HL-60 (cell line): ENCODE measurements around the gene ADO.

Source experiments
- DNase-seq, 2 experiments: peaks; one replicate each; pipeline ENCODE4 v3.0.0-alpha.2; 2010 to 2020; ENCODE audit warnings: low read depth in 1 of 2, low spot score in 1 of 2
- H3K27ac ChIP-seq: fragments of 250-450 bp; sonication (Bioruptor Pico); replicated peaks from 2 replicates; pipeline ENCODE4 v1.5.1; 2020; ENCODE audit warnings: mild to moderate bottlenecking, moderate library complexity
- H3K27me3 ChIP-seq: fragments of 250-450 bp; sonication (Bioruptor Pico); 2 replicates; pipeline ENCODE4 v1.5.1; 2021; ENCODE audit warnings: mild to moderate bottlenecking, moderate library complexity; ENCODE audit not compliant: insufficient read depth, poor library complexity, severe bottlenecking
- H3K4me3 ChIP-seq: replicated peaks from 2 replicates; pipeline ENCODE4 v1.5.1; 2011; ENCODE audit warnings: mild to moderate bottlenecking, control low read depth, low read length; ENCODE audit not compliant: insufficient read depth
- CTCF ChIP-seq: IDR thresholded peaks from one replicate; pipeline ENCODE4 v1.5.1; 2011; ENCODE audit warnings: low read length, control low read depth, inconsistent platforms; ENCODE audit not compliant: insufficient read depth
- GABPA ChIP-seq: IDR thresholded peaks from 2 replicates; pipeline ENCODE4 v1.6.1; 2012; ENCODE audit warnings: low read depth
- POLR2AphosphoS5 ChIP-seq: IDR thresholded peaks from 2 replicates; pipeline ENCODE4 v1.6.1; 2012; ENCODE audit warnings: low read depth
- REST ChIP-seq: IDR thresholded peaks from 2 replicates; pipeline ENCODE4 v1.6.1; 2012; ENCODE audit warnings: low read depth; ENCODE audit not compliant: insufficient replicate concordance
- SPI1 ChIP-seq: IDR thresholded peaks from 2 replicates; pipeline ENCODE4 v1.6.1; 2012; ENCODE audit warnings: low read depth, mild to moderate bottlenecking, borderline replicate concordance

Gene ADO

GRCh38 chr10:62764011-62764410 is 40.5 kb upstream of the ADO start:
- no peak for DNase-seq
- H3K27ac ChIP-seq: no peak overlapping the region
- H3K4me3 ChIP-seq: no peak overlapping the region
- no peaks in the 10 kb centered on the region for H3K27me3 ChIP-seq
- no peak for TF ChIP-seq REST
- no peak for TF ChIP-seq GABPA
- TF ChIP-seq SPI1: peak; percentile 15; the same call in 1 of the 2 replicates
- no peak for TF ChIP-seq POLR2AphosphoS5
- TF ChIP-seq CTCF: no peak

GRCh38 chr10:62765726-62766125 is 38.8 kb upstream of the ADO start:
- no peak for DNase-seq
- Histone ChIP-seq H3K4me3 (no peak overlapping the region), H3K27me3 (no peaks in the 10 kb centered on the region), H3K27ac (no peak overlapping the region)
- TF ChIP-seq POLR2AphosphoS5: no peak
- no peak for TF ChIP-seq SPI1
- TF ChIP-seq CTCF: no peak
- TF ChIP-seq GABPA: no peak
- TF ChIP-seq REST: no peak

GRCh38 chr10:62766386-62766785 is 38.1 kb upstream of the ADO start:
- no peak for DNase-seq
- no peak for TF ChIP-seq GABPA
- no peak for TF ChIP-seq POLR2AphosphoS5
- TF ChIP-seq CTCF: no peak
- no peak for TF ChIP-seq REST
- H3K27me3 ChIP-seq: no peaks in the 10 kb centered on the region
- H3K4me3 ChIP-seq: no peak overlapping the region
- H3K27ac ChIP-seq: no peak overlapping the region
